ENCODE data around the gene DUS2.

Gene DUS2

GRCh38 chr16:68046106-68046505, 23.0 kb downstream of the DUS2 start:
- no peak for DNase-seq (ENCODE audit: low spot score)

GRCh38 chr16:68047987-68048386, 24.9 kb downstream of the DUS2 start:
- DNase-seq (ENCODE audit: low spot score), result no peak

GRCh38 chr16:68049449-68049848, 26.4 kb downstream of the DUS2 start:
- DNase-seq (ENCODE audit: low spot score), result no peak

DNA sequence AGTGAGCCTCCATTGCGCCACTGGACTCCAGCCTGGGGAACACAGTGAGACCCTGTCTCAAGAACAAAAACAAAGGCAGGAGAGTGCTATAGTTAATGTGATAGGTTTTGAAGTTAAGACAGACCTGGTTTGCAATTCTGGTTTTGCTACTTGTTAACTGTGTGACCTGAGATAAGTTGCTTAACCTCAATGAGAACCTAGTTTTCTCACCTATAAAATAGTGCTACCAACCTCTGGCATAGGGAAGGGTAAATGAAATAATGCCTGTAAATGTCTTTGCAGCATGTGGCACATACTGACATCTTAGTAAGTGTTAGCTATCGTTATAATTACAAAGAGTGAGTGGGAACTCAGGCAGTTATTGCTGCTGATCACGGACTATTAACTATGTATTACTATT, 32.3 kb downstream of the DUS2 start:
- no peak for DNase-seq (ENCODE audit: low spot score)

GRCh38 chr16:68059804-68060203, 36.7 kb downstream of the DUS2 start:
- DNase-seq (ENCODE audit: low spot score), result no peak

- DNase-seq (ENCODE audit: low spot score), result no peak
These were observed 38.3 kb downstream of the DUS2 start for GRCh38 chr16:68061396-68061795.

- no peak for DNase-seq (ENCODE audit: low spot score)
These were observed 39.9 kb downstream of the DUS2 start for GRCh38 chr16:68062910-68063393.

GRCh38 chr16:68064791-68065365, 41.8 kb downstream of the DUS2 start:
- DNase-seq (ENCODE audit: low spot score), result peak; percentile 66

DNA sequence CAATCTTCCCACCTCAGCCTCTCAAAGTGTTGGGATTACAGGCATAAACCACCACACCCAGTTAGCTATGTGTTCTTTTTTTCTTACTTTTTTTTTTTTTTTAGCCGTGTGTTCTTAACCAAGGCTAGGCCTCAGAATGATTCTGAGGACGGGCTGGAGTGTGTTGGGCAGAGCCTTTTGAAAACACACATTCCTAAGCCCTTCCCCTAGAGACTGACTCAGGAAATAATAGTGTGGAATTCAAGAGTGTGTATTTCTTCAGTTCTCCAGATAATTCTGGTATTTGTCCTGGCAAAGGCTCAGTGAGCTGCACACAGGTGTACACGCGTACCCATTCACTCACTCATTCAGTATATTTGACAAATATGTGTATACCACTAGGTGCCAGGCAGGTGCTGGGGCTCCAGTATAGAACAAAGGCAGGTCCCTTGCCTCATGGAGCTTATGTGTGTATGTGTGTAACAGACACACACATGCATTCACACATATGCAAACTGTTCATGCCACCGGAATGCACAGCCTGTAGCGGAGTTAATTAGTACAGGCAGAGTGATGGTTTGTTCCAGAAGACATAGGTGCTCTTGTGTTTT, 42.7 kb downstream of the DUS2 start:
- no peak for DNase-seq (ENCODE audit: low spot score)

DNA sequence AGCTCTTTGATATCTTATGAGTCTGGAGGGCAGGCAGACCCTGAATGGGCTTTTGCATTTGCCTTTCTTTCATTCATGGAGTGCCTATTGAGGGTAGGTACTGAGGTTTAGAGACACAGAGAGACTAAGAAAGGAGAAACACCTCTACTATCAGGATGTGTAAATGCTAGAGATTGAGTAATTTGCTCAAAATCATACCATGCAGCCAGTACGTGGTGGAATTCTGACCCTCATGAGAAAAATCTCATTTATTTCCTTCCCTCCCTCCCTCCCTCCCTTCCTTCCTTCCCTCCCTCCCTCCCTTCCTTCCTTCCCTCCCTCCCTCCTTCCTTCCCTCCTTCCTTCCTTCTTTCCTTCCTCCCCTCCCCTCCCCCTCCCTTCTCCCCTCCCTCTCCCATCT, 43.7 kb downstream of the DUS2 start:
- DNase-seq (ENCODE audit: low spot score), result no peak

- DNase-seq (ENCODE audit: low spot score), result no peak
These were observed 45.8 kb downstream of the DUS2 start for GRCh38 chr16:68068926-68069325.

- no peak for DNase-seq (ENCODE audit: low spot score)
These were observed 46.6 kb downstream of the DUS2 start for GRCh38 chr16:68069511-68070248.

GRCh38 chr16:68070249-68070730, 47.2 kb downstream of the DUS2 start:
- no peak for DNase-seq (ENCODE audit: low spot score)

DNA sequence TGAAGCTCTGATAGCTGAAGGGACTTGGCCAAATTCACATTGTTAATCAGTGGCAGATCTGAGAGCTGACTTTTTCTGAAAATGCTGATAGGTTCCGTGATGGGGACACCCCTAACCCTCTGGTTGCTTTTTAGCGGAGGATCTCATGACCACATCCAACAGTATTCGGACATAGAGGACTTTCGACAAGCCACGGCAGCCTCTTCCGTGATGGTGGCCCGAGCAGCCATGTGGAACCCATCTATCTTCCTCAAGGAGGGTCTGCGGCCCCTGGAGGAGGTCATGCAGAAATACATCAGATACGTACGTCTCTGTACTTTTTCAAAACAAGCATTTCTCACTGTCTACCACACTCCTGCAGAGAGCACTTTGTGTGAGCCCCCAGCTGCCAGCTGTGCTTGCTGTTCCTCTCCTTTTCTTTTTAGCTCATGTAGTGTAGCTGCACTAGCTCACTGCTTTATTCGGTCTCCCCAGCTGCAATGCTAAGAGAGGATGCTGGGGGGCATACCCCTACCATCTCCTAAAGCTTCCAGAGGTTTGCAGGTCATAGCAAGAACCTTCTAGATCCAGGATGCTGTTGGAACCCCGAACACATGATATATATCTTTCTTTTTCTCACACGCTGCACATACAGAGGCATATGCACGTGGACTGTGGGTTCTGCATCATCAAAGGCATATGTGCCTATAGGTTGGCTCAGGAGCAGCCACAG, 47.9 kb downstream of the DUS2 start:
- DNase-seq (ENCODE audit: low spot score), result no peak

DNA sequence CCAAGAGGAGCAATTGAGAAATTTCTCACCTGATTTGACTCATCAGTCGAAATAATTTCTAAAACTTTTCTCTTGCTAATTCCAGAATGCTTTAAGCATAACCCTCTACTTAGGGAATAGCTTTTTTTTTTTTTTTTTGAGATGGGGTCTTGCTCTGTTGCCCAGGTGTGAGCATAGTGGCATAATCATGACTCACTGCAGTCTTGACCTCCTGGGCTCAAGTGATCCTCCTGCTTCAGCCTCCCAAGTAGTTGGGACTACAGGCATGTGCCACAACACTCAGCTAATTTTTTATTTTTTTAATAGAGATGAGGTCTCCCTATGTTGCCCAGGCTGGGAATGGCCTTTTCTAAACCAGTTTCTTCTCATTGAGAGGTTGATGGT, 48.4 kb downstream of the DUS2 start:
- DNase-seq (ENCODE audit: low spot score), result no peak

- no peak for DNase-seq (ENCODE audit: low spot score)
These were observed 49.1 kb downstream of the DUS2 start for GRCh38 chr16:68072038-68072695.

GRCh38 chr16:68073902-68074760, 51.0 kb downstream of the DUS2 start:
- DNase-seq (ENCODE audit: low spot score), result no peak

DNA sequence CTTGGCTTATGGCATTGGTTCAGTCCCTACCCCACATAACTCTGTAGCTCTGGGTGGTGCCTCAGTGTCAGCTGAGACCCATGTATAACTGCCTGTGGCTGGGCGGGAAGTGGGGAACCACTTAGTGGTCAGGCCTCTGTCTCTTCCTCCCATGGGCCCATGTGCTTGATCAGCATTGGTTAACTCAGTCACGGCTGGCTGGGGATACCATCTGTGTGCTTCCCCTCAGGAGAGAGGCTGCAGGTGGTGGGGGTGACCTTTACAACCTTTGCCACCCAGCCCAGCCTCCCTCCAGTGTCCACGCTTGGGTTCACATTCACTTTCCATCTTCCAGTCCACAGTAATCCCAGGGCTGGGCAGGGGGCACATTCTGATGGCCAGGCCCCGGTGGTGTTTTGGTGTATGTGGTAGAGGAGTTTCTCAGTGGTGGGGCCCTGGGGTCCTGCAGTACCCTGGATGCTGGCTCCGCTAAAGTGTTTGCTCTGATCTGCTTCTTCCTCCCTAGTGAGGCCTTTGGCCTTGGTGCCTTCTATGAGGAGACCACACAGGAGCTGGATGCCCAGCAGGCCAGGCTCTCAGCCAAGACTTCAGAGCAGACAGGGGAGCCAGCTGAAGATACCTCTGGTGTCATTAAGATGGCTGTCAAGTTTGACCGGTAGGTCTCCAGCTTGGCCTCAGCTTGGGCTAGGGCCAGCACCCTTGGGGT, 51.9 kb downstream of the DUS2 start:
- DNase-seq (ENCODE audit: low spot score), result no peak

DNA sequence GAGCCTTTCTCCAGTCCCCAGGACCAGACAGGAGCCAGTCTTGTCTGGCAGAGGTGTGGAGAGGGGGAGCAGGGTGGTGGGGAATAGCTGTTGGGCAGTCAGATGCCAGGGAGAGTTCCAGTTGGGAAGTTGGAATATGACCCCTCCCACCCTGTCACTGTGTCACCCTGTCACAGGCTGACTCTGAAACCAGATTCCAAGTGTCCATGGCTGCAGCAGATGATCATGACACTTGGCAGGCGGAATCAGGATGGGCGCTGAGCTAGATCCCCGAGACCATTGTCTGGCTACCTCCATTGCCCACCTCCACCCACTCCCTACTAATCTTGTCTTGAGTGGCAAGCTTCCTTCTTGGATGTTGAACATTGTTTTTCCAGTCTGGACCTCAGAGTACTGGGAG, 52.9 kb downstream of the DUS2 start:
- no peak for DNase-seq (ENCODE audit: low spot score)

DNA sequence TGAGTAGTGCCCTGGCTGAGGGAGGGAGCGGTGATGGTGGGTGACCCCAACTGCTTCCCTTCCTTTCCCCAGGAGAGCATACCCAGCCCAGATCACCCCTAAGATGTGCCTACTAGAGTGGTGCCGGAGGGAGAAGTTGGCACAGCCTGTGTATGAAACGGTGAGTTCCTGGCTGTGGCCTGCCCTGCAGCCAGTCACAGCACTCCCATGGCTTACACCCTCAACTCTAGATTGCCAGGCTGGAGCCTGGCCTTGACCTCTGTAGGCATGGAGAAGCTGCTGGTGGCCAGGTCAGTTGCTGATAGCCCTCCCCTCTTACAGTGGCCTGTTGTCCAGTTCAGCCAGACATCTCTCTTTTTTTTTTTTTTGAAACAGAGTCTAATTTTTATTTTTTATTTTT, 53.5 kb downstream of the DUS2 start:
- no peak for DNase-seq (ENCODE audit: low spot score)

Measured in pons (tissue), 1 donor.